SH-SY5Y (cell line): ENCODE results near the gene SUV39H1.

Experiments used
- GATA2 ChIP-seq: IDR thresholded peaks from 2 replicates; pipeline ENCODE4 v1.6.1; 2011; ENCODE audit warnings: mild to moderate bottlenecking, low read depth, low read length
- GATA3 ChIP-seq: IDR thresholded peaks from 2 replicates; pipeline ENCODE4 v1.6.1; 2011; ENCODE audit warnings: low read depth, mild to moderate bottlenecking, low read length, moderate library complexity

DNA sequence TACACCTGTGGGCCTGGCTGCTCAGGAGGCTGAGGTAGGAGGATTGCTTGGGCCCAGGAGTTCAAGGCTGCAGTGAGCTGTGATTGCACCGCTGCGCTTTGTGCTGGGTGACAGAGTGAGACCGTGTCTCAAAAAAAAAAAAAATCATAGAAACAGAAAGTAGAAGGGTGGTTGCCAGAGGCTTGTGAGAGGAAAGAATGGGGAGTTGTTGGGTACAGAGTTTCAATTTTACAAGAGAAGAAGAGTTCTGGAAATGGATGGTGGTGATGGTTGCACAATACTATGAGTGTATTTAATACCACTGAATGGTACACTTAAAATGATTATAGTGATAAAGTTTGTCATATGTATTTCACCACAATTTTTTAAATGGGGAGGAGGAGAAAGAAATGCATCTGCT, 54.8 kb downstream of the SUV39H1 start:
- TF ChIP-seq GATA2 (no peak), GATA3 (no peak)
